Karpas-422 (cell line): ENCODE measurements around the gene NAPEPLD. TPM values are rescaled to one million over a fixed set of nuclear protein-coding genes. Genes with fewer than 3 reads are reported as not detected.

Experiments used
- DNase-seq: peaks from one replicate; pipeline ENCODE4 v3.0.0-alpha.2; 2015
- H2AFZ ChIP-seq: fragments of 200-600 bp; sonication (generic); 2 replicates; pipeline ENCODE4 v1.6.1; 2014; ENCODE audit warnings: antibody characterized with exemption, low read length, mixed read lengths
- H3K27ac ChIP-seq: fragments of 200-600 bp; sonication (generic); 2 replicates; pipeline ENCODE4 v1.5.1; 2014; ENCODE audit warnings: mild to moderate bottlenecking, low read length, moderate library complexity
- H3K27me3 ChIP-seq: fragments of 200-600 bp; sonication (generic); 2 replicates; pipeline ENCODE4 v1.6.1; 2014; ENCODE audit warnings: low read length, mixed read lengths
- H3K36me3 ChIP-seq: fragments of 200-600 bp; sonication (generic); 2 replicates; pipeline ENCODE4 v1.6.1; 2014; ENCODE audit warnings: low read length, mixed read lengths; ENCODE audit not compliant: insufficient read depth
- H3K4me1 ChIP-seq: fragments of 200-600 bp; sonication (generic); 2 replicates; pipeline ENCODE4 v1.6.1; 2014; ENCODE audit warnings: mild to moderate bottlenecking, low read length, mixed read lengths
- H3K4me2 ChIP-seq: fragments of 200-600 bp; sonication (generic); 2 replicates; pipeline ENCODE4 v1.6.1; 2014; ENCODE audit warnings: low read length, low read depth, mild to moderate bottlenecking; ENCODE audit not compliant: poor library complexity, severe bottlenecking
- H3K4me3 ChIP-seq: fragments of 200-600 bp; sonication (generic); 2 replicates; pipeline ENCODE4 v1.5.1; 2014; ENCODE audit warnings: mild to moderate bottlenecking, antibody characterized with exemption, low read length, mixed read lengths
- H3K79me2 ChIP-seq: fragments of 200-600 bp; sonication (generic); 2 replicates; pipeline ENCODE4 v1.6.1; 2014; ENCODE audit warnings: mild to moderate bottlenecking, low read length, mixed read lengths
- H3K9ac ChIP-seq: fragments of 200-600 bp; sonication (generic); 2 replicates; pipeline ENCODE4 v1.6.0; 2014; ENCODE audit warnings: low read length
- H3K9me2 ChIP-seq: fragments of 200-600 bp; sonication (generic), shearing (Covaris generic); replicated peaks from 2 replicates; pipeline ENCODE4 v1.6.0; 2014; ENCODE audit warnings: mild to moderate bottlenecking, low read length, moderate library complexity; ENCODE audit not compliant: insufficient read depth
- H3K9me3 ChIP-seq: fragments of 300-700, 200-600 bp; sonication (generic); 2 replicates; pipeline ENCODE4 v1.6.1; 2014; ENCODE audit warnings: low read length, mixed read lengths
- H4K20me1 ChIP-seq: fragments of 200-600 bp; sonication (generic); 2 replicates; pipeline ENCODE4 v1.6.1; 2014; ENCODE audit warnings: mild to moderate bottlenecking, antibody characterized with exemption, low read length, low read depth; ENCODE audit not compliant: insufficient read depth
- total RNA-seq: library from RNA; depleted of rRNA; stranded (reverse); fragments of >200 nt; shearing (Covaris generic); gene quantifications from 2 replicates; pipeline ENCODE4 v1.2.3, GENCODE V29; 2014; ENCODE audit warnings: low replicate concordance

Gene NAPEPLD
- total RNA-seq, 1 experiment from 2014 or later = 24.8 TPM

GRCh38 chr7:103075337-103075918 lies 73.5 kb downstream of the NAPEPLD start:
- H2AFZ ChIP-seq = 0 out of 2 replicates have a peak overlapping the region, but pooled peaks have one; percentile 1
- no peaks in the 10 kb centered on the region for H3K9me2 ChIP-seq
- H3K4me1 ChIP-seq = peaks cover 25% of the 10 kb centered on the region
- H3K9me3 ChIP-seq = no peaks in the 10 kb centered on the region
- no peaks in the 10 kb centered on the region for H3K27me3 ChIP-seq
- H3K4me3 ChIP-seq = peak overlapping the region; percentile 89
- peak overlapping the region; percentile 92 for H3K9ac ChIP-seq
- 0 out of 2 replicates have a peak, but pooled peaks cover 4% of the 10 kb centered on the region for H4K20me1 ChIP-seq
- peak overlapping the region; percentile 53 for H3K27ac ChIP-seq
- no peaks in the 10 kb centered on the region for H3K36me3 ChIP-seq
- H3K4me2 ChIP-seq = peak overlapping the region; percentile 94
- peaks cover 50% of the 10 kb centered on the region for H3K79me2 ChIP-seq
- DNase-seq = peak; percentile 88

GRCh38 chr7:103074519-103075336 lies 74.2 kb downstream of the NAPEPLD start, which contains the start of the genes ARMC10 and FBXL13:
TSS of gene ARMC10 (plus strand) at chr7:103075140. CDS start at chr7:103075273, 133 bp downstream.
TSS of gene FBXL13 (minus strand) at chr7:103074796.
- no peaks in the 10 kb centered on the region for H3K36me3 ChIP-seq
- peak within 1 kb of the TSS; percentile 94 for H3K4me2 ChIP-seq
- H3K9me2 ChIP-seq = no peaks in the 10 kb centered on the region
- peak within 1 kb of the TSS; percentile 89 for H3K4me3 ChIP-seq
- DNase-seq = peak; percentile 96
- peaks cover 44% of the 10 kb centered on the region for H3K79me2 ChIP-seq
- peak within 1 kb of the TSS; percentile 99 for H2AFZ ChIP-seq
- peak within 1 kb of the TSS; percentile 53 for H3K27ac ChIP-seq
- H3K27me3 ChIP-seq = no peaks in the 10 kb centered on the region
- H4K20me1 ChIP-seq = 0 out of 2 replicates have a peak, but pooled peaks cover 4% of the 10 kb centered on the region
- H3K9me3 ChIP-seq = no peaks in the 10 kb centered on the region
- H3K9ac ChIP-seq = peak within 1 kb of the TSS; percentile 92
- peaks cover 25% of the 10 kb centered on the region for H3K4me1 ChIP-seq

- Histone ChIP-seq H3K4me3 (peak overlapping the region; percentile 89), H3K4me1 (peaks cover 25% of the 10 kb centered on the region), H3K79me2 (peaks cover 37% of the 10 kb centered on the region), H3K27me3 (no peaks in the 10 kb centered on the region), H3K9me2 (no peaks in the 10 kb centered on the region), H2AFZ (peak overlapping the region; percentile 99), H3K36me3 (no peaks in the 10 kb centered on the region), H3K4me2 (peak overlapping the region; percentile 94), H3K9ac (peak overlapping the region; percentile 92), H3K27ac (no peak overlapping the region; the same call in 1 of the 2 replicates), H3K9me3 (no peaks in the 10 kb centered on the region), H4K20me1 (0 out of 2 replicates have a peak, but pooled peaks cover 4% of the 10 kb centered on the region)
- no peak for DNase-seq
Measured at GRCh38 chr7:103073989-103074518, 74.8 kb downstream of the NAPEPLD start.

- Histone ChIP-seq H3K4me1 (peaks cover 15% of the 10 kb centered on the region), H3K9me2 (no peaks in the 10 kb centered on the region), H3K9ac (no peak overlapping the region), H3K9me3 (no peaks in the 10 kb centered on the region), H3K27me3 (no peaks in the 10 kb centered on the region), H3K4me2 (no peak overlapping the region), H3K79me2 (peaks cover 7% of the 10 kb centered on the region), H4K20me1 (0 out of 2 replicates have a peak, but pooled peaks cover 4% of the 10 kb centered on the region), H3K27ac (no peak overlapping the region), H2AFZ (no peak overlapping the region), H3K4me3 (no peak overlapping the region), H3K36me3 (no peaks in the 10 kb centered on the region)
- no peak for DNase-seq
Measured at GRCh38 chr7:103071000-103071399, 77.9 kb downstream of the NAPEPLD start.

- no peak overlapping the region for H3K9ac ChIP-seq
- H3K4me2 ChIP-seq = no peak overlapping the region
- no peaks in the 10 kb centered on the region for H3K9me3 ChIP-seq
- H3K36me3 ChIP-seq = no peaks in the 10 kb centered on the region
- H3K27me3 ChIP-seq = no peaks in the 10 kb centered on the region
- no peaks in the 10 kb centered on the region for H3K79me2 ChIP-seq
- no peak overlapping the region for H2AFZ ChIP-seq
- no peak for DNase-seq
- H3K4me1 ChIP-seq = peaks cover 4% of the 10 kb centered on the region
- no peaks in the 10 kb centered on the region for H3K9me2 ChIP-seq
- H4K20me1 ChIP-seq = no peaks in the 10 kb centered on the region; the same call in 1 of the 2 replicates
- no peak overlapping the region for H3K27ac ChIP-seq
- no peak overlapping the region for H3K4me3 ChIP-seq
Measured at GRCh38 chr7:103068414-103069403, 80.2 kb downstream of the NAPEPLD start.

- Histone ChIP-seq H3K9me3 (no peaks in the 10 kb centered on the region), H4K20me1 (no peaks in the 10 kb centered on the region; the same call in 1 of the 2 replicates), H3K4me3 (no peak overlapping the region), H3K4me2 (no peak overlapping the region), H3K36me3 (no peaks in the 10 kb centered on the region), H3K27me3 (no peaks in the 10 kb centered on the region), H3K79me2 (no peaks in the 10 kb centered on the region), H3K9me2 (no peaks in the 10 kb centered on the region), H3K4me1 (no peaks in the 10 kb centered on the region), H2AFZ (no peak overlapping the region), H3K27ac (no peak overlapping the region), H3K9ac (no peak overlapping the region)
- DNase-seq = peak; percentile 84
Measured at GRCh38 chr7:103065667-103066066, 83.2 kb downstream of the NAPEPLD start.

GRCh38 chr7:103063895-103064294 lies 85.0 kb downstream of the NAPEPLD start:
- DNase-seq = no peak
- Histone ChIP-seq H3K4me1 (no peaks in the 10 kb centered on the region), H3K4me2 (no peak overlapping the region), H4K20me1 (no peaks in the 10 kb centered on the region; the same call in 1 of the 2 replicates), H3K9me2 (no peaks in the 10 kb centered on the region), H3K9ac (no peak overlapping the region), H3K36me3 (no peaks in the 10 kb centered on the region), H3K4me3 (no peak overlapping the region), H3K9me3 (no peaks in the 10 kb centered on the region), H2AFZ (no peak overlapping the region), H3K79me2 (no peaks in the 10 kb centered on the region), H3K27me3 (no peaks in the 10 kb centered on the region), H3K27ac (no peak overlapping the region)
